Activated CD8-positive, alpha-beta memory T cell treated with anti-CD3 and anti-CD28 coated beads for 36 hours (primary cell): ENCODE data around the gene SLC19A1. TPM values are rescaled to one million over a fixed set of nuclear protein-coding genes. Genes with fewer than 3 reads are reported as not detected.

Experiments used
- CTCF ChIA-PET: fragments of 350-600 bp; sonication (Branson Sonifier 250); formaldehyde crosslinking; loops from one replicate; lab custom pipeline; 2021; ENCODE audit warnings: antibody characterized with exemption; lab: Charles Lee
- POLR2A ChIA-PET: fragments of 350-600 bp; sonication (Branson Sonifier 250); formaldehyde crosslinking; loops from one replicate; lab custom pipeline; 2021; ENCODE audit warnings: antibody characterized with exemption; lab: Charles Lee
- total RNA-seq, 2 experiments: library from RNA; stranded (reverse); gene quantifications; one replicate each; pipeline ENCODE4 v1.2.3, GENCODE V29; 2021

Gene SLC19A1
- total RNA-seq, 2 experiments from 2014 or later: 65.6 to 66.8 TPM

DNA sequence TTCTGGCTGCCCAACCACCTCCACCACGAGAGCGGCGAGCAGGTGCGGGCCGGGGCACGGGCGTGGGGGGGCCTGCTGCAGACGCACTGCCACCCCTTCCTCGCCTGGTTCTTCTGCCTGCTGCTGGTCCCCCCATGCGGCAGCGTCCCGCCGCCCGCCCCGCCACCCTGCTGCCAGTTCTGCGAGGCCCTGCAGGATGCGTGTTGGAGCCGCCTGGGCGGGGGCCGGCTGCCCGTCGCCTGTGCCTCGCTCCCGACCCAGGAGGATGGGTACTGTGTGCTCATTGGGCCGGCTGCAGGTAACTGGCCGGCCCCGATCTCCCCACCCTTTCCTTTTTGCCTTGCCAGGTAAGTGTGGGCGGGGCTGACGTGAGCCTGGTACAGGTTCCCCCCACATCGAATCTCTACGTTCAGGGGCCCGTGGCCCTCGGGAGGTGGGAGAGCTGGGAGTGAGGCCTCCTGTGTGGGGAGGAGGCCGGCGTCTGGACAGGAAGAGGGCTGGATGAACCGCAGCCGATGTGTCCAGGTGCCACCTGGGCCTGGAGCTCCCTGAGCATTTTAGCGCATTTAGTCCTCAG lies 85.6 kb downstream of the SLC19A1 start:
- POLR2A ChIA-PET: no interaction called here
- CTCF ChIA-PET: no interaction called here

DNA sequence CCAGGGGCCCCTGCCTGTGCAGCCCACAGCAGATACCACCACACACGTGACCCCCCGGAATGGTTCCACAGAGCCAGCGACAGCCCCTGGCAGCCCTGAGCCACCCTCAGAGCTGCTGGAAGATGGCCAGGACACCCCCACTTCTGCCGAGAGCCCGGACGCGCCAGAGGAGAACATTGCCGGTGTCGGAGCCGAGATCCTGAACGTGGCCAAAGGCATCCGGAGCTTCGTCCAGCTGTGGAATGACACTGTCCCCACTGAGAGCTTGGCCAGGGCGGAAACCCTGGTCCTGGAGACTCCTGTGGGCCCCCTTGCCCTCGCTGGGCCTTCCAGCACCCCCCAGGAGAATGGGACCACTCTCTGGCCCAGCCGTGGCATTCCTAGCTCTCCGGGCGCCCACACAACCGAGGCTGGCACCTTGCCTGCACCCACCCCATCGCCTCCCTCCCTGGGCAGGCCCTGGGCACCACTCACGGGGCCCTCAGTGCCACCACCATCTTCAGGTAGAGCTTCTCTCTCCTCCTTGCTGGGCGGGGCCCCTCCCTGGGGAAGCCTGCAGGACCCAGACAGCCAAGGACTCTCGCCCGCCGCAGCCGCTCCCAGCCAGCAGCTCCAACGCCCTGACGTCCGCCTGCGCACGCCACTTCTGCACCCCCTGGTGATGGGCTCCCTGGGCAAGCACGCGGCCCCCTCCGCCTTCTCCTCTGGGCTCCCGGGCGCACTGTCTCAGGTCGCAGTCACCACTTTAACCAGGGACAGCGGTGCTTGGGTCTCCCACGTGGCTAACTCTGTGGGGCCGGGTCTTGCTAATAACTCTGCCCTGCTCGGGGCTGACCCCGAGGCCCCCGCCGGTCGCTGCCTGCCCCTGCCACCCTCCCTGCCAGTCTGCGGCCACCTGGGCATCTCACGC lies 86.3 kb downstream of the SLC19A1 start:
- ChIA-PET CTCF (no interaction called here), POLR2A (no interaction called here)

DNA sequence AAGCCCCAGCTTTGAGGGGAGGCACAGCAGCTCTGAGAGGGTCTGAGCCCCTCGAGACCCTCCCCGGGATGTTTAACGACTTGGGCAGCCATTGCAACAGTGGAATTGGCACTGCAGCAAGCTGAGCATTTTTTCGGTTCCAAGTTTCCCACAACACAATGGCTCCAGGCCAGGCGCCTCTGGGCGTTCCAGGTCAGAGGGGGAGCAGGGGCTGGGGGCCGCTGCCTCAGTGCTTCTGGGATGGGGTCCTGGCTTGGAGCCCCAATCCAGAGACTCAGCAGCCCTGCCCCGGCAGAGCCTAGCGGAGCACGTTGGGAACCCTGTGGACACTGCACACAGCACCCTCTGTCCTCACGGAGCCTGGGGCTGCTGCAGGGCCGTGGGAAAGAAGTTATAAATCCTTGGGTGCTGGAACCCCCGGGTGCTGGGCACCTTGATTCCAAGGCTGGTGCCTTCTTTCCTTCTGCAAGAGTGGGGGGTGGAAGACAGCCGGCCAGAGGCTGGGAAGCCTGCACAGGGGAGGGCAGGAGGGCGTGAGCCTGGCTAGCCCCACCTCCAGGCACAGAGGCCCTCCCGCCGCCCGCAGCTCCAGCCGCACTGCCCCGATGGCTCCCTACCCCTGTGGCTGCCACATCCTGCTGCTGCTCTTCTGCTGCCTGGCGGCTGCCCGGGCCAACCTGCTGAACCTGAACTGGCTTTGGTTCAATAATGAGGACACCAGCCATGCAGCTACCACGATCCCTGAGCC lies 87.1 kb downstream of the SLC19A1 start:
- POLR2A ChIA-PET: no interaction called here
- CTCF ChIA-PET: no interaction called here

DNA sequence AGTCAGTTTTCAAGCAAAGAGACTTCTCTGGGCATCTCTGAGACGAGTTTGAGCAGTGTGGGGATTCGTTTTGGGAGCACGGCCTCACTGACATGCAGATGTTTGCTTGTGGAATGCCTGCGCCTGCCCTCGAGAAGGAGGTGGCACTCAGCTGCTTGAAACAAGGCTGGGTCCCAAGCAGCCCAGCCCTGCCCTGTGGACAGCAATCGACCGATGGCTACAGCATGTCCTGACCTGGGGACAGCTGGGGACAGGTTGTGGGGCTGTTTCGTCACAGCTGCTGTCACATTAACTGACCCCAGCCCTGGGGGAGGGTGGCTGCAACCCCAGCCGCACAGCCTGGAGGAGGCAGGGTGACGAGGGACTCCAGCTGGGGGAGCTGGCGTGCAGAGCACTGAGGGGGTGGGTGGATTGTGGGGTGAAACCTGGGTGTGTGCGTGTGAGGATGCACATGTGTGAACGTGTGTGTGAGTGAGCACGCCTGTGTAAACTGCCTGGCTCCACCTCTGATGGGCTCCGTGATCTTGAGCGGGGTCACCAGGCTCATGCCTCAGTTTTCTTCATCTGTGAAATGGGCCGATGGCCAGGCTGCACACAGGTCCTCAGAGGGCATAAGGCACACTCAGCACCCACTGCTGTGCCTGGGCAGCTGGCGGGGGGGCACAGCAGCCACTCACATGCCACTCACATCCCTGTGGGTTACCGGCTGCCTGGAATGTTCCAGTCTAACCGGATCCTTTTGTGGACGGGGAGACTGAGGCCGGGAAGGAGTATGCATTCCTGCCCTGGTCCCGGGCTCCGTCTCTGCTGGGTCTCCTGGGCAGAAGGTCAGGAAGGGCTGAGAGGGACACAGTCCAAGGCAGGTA lies 87.9 kb downstream of the SLC19A1 start:
- POLR2A ChIA-PET: no interaction called here
- CTCF ChIA-PET: no interaction called here

DNA sequence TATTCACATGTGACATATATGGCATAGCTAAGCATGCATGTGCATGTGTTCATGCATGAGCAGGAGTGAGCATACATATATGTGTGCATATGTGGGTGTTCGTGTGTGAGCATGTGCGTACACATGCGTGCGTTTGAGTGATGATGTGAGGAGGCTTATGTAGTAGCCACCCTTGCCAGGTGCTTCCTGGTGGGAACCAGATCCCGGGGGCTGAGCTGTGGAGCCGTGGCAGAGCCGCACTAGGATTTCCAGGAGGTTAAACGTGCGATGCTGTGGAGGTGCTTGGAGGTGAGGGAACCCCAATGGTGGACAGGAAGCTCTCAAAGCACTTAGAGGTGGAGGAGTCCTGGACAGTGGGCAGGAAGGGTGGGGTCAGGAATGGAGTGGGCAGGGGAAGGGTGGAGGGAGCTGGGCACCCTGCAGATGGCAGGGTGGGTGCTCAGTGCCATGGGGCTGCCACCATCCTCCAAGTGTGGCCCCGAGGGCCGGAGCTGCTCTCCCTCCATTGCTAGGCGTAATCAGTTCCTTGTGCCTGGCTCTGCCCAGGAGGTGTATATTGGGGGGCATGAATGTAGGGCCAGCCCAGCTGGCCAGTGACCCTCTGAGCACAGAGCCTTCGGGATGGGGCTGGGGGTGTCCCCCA lies 88.8 kb downstream of the SLC19A1 start:
- ChIA-PET POLR2A (no interaction called here), CTCF (no interaction called here)

GRCh38 chr21:45452696-45453307 lies 89.4 kb downstream of the SLC19A1 start:
- CTCF ChIA-PET: no interaction called here
- POLR2A ChIA-PET: no interaction called here

DNA sequence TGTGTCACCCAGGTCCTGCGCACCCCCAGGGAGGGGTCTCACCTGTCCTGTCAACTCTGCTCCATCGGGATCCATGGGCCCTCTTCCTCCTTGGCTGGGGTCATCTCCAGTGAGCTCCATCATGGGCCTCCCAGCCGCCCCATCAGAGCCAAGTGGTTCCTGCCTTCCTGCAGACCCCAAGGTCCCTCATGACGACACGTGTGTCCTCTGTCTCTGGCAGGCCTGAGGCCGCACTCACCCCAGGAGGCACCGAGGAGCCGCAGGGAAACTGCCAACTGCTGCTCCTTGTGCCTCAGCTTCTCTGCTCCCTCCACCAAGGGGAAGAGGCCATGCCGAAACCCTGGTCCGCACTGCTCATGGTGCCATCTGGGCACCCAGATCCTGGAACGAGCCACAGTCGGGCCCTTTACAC lies 90.5 kb downstream of the SLC19A1 start:
- ChIA-PET POLR2A (no interaction called here), CTCF (interaction anchor here (0.6 kb wide), 1 partner anchor 212 kb away, joined by 3 read pairs; no protein-coding TSS in a partner anchor)

GRCh38 chr21:45451091-45451740 lies 91.0 kb downstream of the SLC19A1 start:
- POLR2A ChIA-PET: no interaction called here
- CTCF ChIA-PET: interaction anchor here (0.6 kb wide), 1 partner anchor 211 kb away, joined by 3 read pairs; no protein-coding TSS in a partner anchor

DNA sequence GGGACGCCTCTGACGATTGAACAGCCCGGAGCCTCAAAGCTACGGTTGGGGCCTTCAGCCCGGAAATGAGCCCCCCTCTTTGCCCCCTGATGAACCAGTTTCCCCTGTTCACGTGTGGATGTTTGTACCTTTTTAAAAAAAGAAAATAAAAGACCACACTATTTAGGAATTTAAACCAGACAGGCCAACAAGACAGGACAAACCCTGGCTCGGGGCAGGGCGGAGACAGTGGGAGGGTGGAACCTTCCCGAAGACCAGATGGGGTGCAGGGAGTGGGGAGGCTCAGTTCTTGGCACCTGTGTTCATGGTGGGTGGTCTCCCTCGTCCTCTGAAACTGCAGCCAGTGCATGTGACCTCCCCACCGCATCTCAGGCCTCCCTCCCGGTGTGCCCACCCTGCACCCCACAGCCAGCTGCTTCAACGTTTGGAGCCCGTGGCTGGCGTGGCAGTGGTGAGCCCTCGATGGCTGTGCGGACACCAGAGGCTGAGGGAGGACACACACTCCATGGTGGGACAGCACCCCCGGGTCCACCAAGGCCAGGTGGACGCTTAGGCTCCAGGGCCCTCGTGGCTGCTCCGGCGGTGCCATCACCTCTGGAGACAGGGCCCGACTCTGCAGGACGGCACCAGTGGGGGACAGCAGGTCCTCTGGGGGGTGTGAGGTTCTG lies 91.7 kb downstream of the SLC19A1 start:
- POLR2A ChIA-PET: no interaction called here
- CTCF ChIA-PET: no interaction called here

DNA sequence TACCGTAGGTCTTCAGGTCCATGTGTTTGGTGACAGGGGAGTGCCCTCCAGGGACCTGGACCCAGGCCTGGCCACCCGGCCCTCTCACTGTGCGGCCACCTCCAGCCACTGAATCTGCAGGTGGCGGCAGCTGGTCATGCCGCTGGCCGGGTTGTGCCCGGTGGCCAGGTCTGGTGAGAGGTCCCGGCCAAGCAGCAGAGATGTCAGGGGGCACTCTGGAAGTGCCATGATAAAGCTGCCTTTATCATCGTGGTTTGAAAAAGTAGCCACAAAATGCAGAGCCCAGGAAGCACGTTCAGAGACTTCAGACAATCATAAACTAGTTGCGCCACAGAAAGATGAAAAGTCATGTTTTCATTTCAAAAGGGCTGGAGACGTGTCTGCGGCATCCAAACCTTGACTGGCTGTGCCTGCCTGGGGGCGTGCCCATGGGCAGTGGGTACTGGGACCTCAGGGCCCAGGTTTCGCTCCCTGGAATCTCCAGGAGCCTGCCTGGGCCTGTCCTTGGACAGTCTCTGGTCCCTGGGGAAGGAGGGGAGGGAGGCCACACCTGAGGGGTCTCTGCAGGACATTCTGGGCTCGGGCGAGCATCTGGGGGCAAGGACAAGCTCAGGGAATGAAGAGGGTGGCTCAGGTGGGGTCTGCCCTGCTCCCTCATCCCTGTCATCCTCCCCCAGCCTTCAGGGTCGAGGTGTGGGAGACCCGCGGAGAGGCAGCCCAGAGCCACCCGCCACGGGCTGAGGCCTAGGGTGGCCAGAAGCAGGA lies 92.4 kb downstream of the SLC19A1 start:
- ChIA-PET CTCF (no interaction called here), POLR2A (no interaction called here)

DNA sequence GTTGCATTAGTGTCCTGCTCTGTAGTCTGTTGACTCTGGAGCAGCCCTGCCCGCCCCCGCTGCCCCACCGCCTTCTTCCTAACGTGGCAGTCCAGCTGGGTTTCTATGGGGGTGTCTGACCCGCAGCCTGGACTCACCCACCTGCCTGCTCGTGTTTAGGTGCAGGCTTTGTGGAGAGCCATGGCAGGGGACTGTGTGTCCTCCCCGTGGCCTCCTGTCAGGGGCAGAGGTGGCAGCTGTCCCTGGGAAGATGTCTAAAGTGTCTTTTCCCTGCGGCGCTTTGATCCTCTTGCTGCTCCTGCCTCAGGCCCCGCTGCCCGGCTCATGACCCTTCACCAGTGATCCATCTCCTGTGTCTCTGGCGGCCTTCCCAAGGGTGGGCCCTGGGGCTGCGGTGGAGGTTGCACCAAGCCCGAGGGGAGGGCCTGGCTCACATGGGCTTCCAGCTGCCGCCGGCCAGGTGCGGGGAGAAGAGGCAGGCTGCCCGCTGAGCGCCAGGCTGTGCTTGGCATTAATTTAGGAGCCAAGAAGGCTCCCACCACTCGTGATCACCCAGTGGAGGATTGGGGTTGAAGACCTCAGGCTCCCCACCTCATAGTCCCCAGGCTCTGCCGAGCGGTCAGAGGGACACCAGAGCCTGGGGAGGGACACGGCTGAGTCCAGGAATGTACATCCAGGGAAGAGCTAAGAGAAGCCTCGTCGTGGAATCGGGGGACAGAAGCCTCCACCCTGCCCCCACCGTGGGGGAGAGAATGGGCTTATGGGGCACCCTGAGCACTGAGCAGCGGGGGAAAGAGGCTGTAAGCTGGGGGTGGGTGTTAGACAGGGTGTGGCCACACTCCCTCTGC lies 93.2 kb downstream of the SLC19A1 start:
- ChIA-PET CTCF (no interaction called here), POLR2A (no interaction called here)

DNA sequence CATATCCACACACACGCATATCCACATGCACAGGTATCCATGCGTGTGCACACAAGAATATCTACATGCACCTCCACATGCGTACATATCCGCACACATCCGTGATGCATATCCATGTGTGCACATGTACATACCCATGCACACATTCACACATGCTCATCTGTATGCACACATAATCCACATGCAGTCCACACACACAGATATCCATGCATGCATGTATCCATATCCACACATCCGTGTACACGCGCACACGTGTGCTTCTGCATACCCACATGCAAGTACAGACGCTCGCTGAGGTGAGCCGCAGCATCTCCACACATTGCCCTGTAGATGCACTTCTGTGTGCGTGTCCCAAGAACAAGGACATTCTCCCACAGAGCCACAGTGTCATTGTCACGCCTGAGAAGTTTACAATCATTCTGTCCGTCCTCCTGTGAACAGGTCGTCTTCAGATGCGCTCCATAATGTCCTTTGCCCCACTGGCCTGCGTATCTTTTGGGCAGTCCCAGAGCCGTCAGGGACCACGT lies 93.9 kb downstream of the SLC19A1 start:
- POLR2A ChIA-PET: no interaction called here
- CTCF ChIA-PET: no interaction called here
